Mononuclear cell (primary cell): Measurements from ENCODE around the gene VWA8. TPM values are rescaled to one million over a fixed set of nuclear protein-coding genes. Genes with fewer than 3 reads are reported as not detected.

Experiments used
- H3K27me3 ChIP-seq: 2 replicates; pipeline ENCODE4 v1.6.0; 2011; ENCODE audit warnings: low read length, control low read depth; ENCODE audit not compliant: insufficient read depth
- H3K4me1 ChIP-seq: 2 replicates; pipeline ENCODE4 v1.5.1; 2011; ENCODE audit warnings: mild to moderate bottlenecking, low read length, control low read depth; ENCODE audit not compliant: insufficient read depth
- H3K4me3 ChIP-seq: 2 replicates; pipeline ENCODE4 v1.5.1; 2011; ENCODE audit warnings: mild to moderate bottlenecking, low read length, moderate library complexity
- H3K9me3 ChIP-seq: 2 replicates; pipeline ENCODE4 v1.5.1; 2011; ENCODE audit warnings: low read depth, mild to moderate bottlenecking, control low read depth, low read length
- total RNA-seq: library from RNA; depleted of rRNA; stranded (reverse); fragments of >200 nt; gene quantifications from one replicate; pipeline ENCODE4 v1.2.3, GENCODE V29; 2012

The VWA8 gene
- total RNA-seq, 1 donor: 18.6 TPM

DNA sequence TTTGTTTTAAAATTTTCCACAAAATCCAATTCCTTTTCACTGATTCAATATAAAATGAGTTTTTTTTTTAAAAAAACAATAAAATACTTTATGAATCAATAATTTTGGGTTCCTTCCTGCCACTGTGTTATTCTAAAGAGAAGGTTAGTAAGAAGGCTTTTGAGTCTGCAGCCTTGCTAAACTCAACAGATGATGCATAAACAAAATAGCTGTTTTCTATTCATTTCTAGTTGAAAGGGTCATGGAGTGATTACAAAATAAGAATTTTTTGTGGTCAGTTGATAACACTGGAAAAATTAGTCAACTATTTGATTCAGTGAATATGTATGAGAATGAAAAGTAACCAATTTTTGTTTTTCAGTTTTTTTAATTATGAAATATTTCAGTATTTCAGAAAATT is 169.9 kb downstream of the VWA8 start:
- no peak overlapping the region for H3K4me3 ChIP-seq
- H3K4me1 ChIP-seq: no peaks in the 10 kb centered on the region
- H3K27me3 ChIP-seq: no peaks in the 10 kb centered on the region
- no peaks in the 10 kb centered on the region for H3K9me3 ChIP-seq

DNA sequence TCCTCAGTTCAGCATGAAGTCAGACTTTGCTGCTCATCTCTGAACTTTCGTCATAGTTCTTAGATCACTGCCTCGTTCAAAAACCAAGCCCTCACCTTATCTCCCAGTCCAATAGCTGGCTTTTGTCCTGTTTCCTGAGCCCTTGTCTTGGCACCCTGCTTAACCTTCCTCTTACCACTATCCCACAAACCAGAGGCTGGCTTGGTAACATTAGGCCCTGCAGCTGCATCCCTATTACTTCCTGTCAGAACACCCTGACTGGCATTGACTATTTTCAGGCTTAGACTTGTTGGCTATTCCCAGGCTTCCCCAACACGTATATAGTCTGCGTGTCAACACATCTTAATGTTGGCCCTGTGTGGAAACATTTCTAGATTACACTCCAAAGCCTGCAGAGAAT is 172.4 kb downstream of the VWA8 start:
- no peaks in the 10 kb centered on the region for H3K9me3 ChIP-seq
- no peaks in the 10 kb centered on the region for H3K27me3 ChIP-seq
- no peaks in the 10 kb centered on the region for H3K4me1 ChIP-seq
- no peak overlapping the region for H3K4me3 ChIP-seq

DNA sequence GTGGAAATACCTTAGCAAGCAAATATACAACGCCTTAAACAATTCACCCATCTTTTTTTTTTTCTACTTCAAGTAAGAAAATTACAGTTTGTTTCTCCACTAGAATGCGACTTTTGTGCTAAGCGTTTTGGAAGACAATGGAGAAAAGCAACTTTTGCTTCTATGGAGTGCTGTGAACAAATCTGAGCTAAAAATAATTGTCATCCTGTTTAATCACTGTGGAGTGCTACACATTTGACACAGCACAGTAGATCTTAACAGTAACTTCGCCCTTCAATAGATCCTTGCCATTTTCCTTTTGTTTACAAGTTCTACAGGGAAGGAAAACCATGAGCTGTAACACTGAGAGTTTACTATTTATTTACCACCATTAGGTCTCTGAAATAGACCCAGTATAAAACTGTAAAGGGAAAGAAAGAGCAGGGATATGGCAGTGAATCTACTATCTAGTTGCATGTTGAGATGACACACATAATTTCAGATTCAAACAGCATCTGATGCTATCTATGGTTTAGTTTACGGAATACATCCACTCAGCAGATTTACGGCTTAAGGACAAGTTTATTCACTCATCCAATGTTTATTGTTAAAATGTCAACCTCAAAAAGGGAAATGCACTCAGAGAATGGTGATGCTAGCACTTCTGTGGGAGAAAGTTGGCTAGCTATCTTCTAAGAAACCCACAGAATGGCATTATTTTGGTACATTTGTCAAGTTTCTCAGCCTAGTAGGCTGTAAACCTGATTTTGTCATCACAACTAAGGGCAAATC is 175.3 kb downstream of the VWA8 start:
- Histone ChIP-seq H3K27me3 (no peaks in the 10 kb centered on the region), H3K4me1 (no peaks in the 10 kb centered on the region), H3K4me3 (no peak overlapping the region), H3K9me3 (no peaks in the 10 kb centered on the region)

DNA sequence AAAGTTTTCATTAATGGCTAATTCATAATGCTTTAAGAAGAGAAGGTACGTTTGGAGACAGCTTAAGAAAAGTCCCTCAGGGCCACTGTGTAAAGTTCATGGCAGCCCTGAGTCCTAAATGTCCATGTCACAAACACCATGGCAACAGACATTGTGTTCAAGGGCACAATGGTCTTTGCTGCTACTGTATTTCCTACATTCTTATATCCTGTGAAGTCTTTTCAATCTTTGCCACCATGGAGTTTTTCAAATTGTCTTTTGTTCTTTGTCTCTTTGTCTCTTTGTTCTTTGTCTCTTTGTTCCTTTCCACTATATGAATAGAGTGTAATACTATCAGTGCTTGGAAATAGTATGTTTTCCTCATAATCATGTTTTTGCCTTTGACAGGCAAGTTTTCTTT is 178.8 kb downstream of the VWA8 start:
- Histone ChIP-seq H3K9me3 (no peaks in the 10 kb centered on the region), H3K4me3 (no peak overlapping the region)

DNA sequence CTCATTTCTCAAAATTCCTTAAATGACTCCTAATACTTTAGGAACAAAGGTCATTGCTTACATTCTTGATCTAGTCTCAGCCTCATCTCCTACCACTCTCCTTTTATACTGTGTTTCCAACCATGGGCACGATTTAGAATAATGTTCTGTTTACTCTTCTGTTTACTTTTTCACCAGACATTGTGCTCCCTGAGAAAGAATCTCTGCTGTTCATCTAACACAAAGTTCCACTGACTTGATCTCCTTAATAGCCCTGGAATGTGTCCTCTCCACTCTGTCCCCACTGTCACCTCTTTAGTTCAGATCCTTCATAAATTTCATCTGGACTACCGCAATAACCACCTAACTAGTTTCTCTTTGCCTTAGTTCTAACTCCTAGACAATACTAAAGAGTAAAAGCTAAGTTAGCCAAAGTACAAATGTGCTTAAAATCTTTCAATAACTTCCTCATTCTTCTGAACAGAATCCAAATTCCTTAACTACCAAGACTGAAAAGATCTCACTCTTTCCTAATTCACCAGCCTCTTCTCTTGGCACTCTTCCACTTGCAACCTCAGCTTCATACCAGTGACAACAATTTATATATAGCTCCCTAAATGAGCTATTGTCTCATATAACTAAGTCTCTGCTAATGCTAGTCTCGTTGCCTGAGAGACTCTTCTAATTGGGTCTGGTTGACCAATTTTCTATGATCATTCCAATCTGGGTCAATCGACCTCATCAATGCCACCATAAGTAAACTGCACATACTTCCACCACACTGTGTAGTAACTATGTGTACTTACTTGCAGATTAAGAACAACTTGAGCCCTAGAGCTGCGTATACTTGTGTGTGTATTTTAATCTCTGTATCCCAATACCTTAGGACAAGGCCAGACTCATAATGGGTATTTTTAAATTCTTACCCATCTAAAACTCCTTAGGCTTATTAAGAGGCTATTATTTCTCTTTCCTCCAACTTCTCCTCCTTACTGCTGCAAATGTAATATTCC is 179.9 kb downstream of the VWA8 start:
- Histone ChIP-seq H3K4me1 (no peaks in the 10 kb centered on the region), H3K9me3 (no peaks in the 10 kb centered on the region), H3K4me3 (no peak overlapping the region), H3K27me3 (no peaks in the 10 kb centered on the region)

More for the DNA sequence above, 178.8 kb downstream of the VWA8 start:
- H3K27me3 ChIP-seq: no peaks in the 10 kb centered on the region
- H3K4me1 ChIP-seq: no peaks in the 10 kb centered on the region

DNA sequence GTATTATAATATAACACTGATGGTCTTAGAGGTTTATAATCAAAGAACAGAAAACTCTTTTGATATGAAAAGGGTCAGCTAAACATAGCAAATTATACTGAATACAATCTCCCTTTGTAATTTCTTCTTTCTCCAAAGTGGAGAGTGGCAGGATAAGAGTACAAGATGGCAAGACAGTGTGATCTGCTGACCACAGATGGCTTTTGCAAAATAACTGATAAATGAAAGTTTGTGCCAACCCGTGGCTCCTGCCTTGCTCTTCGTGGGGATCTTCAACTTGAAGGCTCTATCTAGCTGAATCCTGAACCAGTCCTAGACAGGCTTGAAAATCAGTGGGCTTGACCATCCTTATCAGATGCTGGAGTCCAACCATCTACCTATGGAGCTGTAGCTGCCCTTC is 185.7 kb downstream of the VWA8 start:
- H3K9me3 ChIP-seq: no peaks in the 10 kb centered on the region

DNA sequence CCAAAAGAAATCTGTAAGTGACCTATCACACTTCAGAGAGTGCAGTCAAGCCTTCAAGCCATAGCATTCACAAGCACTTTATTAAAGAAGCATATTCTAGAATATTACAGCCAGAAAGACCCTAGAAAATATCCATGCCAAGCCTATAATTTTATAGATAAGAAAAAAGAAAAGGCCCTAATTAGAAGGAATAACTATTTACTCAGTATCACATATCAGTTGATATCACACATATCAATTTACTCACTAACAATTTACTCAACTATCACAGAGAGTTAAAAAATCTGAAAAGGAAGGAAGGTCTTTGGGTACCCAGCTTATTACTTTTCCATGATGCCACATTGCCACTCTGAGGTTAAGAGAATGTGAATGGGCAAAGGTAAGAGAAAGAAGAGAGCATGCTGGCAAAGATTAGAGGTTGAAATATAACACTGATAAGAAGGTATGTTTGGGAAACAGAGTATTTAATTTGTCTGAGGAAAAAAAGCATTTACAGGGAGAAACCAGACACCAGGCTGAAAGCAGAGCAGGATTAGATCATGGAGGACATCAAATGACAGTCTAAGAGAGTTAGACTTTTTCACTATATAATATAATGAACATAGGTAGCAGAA is 186.2 kb downstream of the VWA8 start:
- Histone ChIP-seq H3K27me3 (no peaks in the 10 kb centered on the region), H3K4me1 (no peaks in the 10 kb centered on the region), H3K9me3 (no peaks in the 10 kb centered on the region), H3K4me3 (no peak overlapping the region)

More for the DNA sequence above, 185.7 kb downstream of the VWA8 start:
- Histone ChIP-seq H3K4me3 (no peak overlapping the region), H3K27me3 (no peaks in the 10 kb centered on the region), H3K4me1 (no peaks in the 10 kb centered on the region)

DNA sequence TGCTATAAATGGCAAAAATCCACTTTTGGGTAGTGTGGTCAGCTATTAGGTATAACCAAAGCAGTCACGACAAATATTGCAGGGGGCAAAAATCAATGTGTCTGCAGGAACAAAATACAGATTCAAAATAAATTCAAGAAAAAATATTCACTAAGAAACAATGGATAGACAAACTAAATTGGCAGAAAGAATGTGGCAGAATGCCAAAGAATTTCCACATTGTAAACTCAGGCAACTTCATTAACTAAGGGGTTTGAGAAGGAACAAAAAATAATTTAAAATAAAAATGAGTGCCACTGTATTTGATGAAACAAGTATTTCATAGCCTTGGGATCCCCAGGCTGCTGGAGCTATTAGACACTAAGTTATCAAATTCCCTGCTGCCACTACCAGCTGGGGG is 193.1 kb downstream of the VWA8 start:
- H3K4me3 ChIP-seq: no peak overlapping the region
- H3K4me1 ChIP-seq: peaks cover 6% of the 10 kb centered on the region
- no peaks in the 10 kb centered on the region for H3K9me3 ChIP-seq
- no peaks in the 10 kb centered on the region for H3K27me3 ChIP-seq

DNA sequence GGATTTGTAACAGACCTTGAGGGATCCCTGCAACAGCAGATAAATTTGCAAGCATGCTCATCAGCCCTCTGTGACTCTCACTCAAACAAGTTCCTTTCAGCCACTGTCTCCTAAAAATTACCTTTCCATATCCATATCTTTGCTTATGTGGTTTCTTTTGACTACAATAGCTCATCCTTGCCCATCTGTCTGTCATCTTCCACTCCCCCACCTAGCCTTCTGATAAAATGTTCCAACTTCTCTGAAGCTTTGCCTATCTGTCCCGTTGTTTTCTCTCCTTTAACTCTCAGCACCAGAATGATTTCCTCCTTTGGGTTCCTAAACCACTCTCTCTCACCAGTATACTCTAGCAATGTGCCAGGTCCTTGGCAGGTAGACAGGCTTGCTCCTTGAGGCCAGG is 194.5 kb downstream of the VWA8 start:
- Histone ChIP-seq H3K27me3 (no peaks in the 10 kb centered on the region), H3K4me3 (no peak overlapping the region), H3K4me1 (peaks cover 6% of the 10 kb centered on the region), H3K9me3 (no peaks in the 10 kb centered on the region)

DNA sequence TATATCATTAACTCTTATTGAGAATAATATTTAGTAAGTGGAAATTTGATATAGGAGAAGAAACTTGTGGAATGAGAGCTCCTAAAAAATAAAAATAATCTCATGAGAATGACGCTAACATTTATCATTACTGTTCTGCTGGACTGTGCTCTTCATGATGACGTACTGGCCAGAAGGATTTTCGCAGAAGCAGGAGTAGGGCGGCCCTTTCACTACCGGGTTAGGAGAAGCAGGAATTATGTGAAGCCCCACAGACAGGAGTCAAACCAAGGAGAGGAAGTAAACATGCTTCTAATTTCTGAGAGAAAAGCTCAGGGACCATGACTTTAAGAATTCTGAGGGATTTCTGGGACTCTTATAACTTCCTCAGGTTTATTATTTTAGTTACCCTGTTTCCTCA is 195.1 kb downstream of the VWA8 start:
- Histone ChIP-seq H3K4me1 (peaks cover 6% of the 10 kb centered on the region), H3K9me3 (no peaks in the 10 kb centered on the region), H3K4me3 (no peak overlapping the region), H3K27me3 (no peaks in the 10 kb centered on the region)

DNA sequence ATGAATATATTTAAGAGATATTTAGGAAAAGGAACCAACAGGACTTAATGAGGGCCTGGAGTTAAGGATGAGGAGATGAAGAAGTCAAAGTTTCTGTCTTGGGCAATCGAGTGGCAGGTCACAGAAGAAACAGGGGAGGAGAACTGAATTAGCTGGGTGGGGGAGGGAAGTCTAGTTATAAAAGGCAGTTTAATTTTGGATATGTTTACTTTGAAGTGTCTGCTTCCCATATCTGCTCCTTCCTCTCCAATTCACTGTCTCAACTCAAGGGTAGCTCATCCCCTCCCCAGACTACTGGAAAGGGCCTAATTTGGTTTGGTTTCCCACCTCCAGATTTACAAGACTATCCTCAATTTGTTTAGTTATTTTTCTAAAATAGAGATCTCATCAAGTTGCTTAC is 195.9 kb downstream of the VWA8 start:
- Histone ChIP-seq H3K27me3 (no peaks in the 10 kb centered on the region), H3K4me1 (peaks cover 6% of the 10 kb centered on the region), H3K9me3 (no peaks in the 10 kb centered on the region), H3K4me3 (no peak overlapping the region)

DNA sequence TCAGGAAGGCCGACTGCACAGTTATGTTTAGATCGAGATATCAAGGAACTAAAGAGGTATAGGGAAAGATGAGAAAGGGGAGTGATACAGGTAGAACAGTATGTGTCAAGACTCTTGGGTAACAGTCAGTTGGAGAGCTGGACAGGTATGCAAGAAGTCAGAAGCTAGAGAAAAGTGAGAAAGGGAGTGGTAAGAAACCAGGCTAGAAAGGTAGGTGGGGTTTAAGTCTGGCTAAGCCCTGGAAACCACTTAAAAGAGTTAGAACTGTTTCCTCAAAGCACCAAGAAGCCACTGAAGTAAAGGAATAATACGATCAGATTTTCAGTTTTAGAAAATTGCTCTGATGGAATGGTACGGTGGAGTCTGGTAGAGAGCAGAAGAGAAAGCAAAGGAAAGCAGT is 196.4 kb downstream of the VWA8 start:
- Histone ChIP-seq H3K4me1 (peaks cover 6% of the 10 kb centered on the region), H3K9me3 (no peaks in the 10 kb centered on the region), H3K4me3 (no peak overlapping the region), H3K27me3 (no peaks in the 10 kb centered on the region)

DNA sequence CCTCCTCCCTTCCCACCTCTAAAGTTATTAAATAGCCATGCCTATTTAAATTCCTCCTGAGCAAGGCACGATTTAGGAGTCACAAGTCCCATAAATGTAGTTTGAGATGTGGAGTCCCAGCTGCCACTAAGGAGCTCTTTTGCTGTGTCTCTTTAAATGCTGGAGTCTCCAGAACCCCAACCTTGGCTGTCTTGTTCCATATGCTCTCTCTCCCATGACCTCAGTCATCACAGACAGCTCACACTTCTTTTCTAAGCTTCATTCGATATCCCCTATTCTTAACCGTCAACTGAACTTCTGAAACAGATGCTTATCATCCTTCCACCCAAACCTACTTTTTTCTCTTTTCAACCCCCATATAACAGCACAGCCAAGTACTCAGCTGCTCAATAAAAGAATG is 197.1 kb downstream of the VWA8 start:
- H3K9me3 ChIP-seq: no peaks in the 10 kb centered on the region
- H3K4me3 ChIP-seq: no peak overlapping the region
- no peaks in the 10 kb centered on the region for H3K27me3 ChIP-seq
- H3K4me1 ChIP-seq: peaks cover 6% of the 10 kb centered on the region

DNA sequence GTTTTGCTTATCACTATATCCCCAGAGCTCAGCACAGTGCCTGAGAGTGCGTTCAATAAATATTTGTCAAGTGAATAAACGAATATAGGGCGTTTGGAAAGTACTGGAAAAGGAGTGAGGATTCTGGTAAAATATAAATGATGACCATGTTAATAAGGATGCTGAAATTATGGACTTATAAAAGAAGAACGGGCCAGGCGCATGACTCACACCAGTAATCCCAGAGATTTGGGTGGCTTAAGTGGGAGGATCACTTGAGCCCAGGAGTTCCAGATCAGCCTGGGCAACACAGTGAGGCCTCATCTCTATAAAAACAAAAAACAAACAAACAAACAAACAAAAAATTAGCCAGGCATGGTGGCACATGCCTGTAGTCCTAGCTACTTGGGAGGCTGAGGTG is 198.1 kb downstream of the VWA8 start:
- Histone ChIP-seq H3K4me1 (peaks cover 6% of the 10 kb centered on the region), H3K4me3 (no peak overlapping the region), H3K27me3 (no peaks in the 10 kb centered on the region), H3K9me3 (no peaks in the 10 kb centered on the region)

DNA sequence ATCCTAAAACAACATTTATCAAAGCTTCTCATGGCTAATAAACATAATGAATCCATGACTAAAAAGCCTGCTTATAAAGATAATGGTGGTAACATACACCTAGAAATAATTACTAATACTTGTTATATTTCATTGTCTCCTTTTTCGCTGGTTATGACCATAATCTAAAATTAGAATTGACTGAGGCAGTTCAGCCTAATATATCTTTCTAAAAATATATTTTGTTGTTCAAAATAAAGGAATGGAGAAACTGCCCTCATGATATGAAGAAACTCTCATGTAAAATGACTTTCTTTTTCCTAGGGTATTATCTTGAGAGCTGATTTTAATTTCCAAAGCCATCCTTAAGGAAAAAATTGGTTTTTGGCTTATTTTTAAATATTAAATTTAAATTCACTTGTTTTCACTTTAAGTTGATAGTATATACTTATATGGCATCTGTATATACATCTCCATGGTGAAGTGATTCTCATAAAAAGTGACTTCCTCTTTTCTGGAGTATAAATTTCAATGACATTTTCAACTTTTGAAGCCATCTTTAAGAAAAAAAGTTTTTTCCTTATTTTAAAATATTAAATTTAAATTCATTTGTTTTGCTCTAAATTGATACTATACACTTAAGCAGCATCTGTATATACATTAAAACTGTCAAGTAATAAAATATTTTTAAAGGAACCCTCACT is 204.6 kb downstream of the VWA8 start:
- no peak overlapping the region for H3K4me3 ChIP-seq
- no peaks in the 10 kb centered on the region for H3K9me3 ChIP-seq
- no peaks in the 10 kb centered on the region for H3K27me3 ChIP-seq
- H3K4me1 ChIP-seq: no peaks in the 10 kb centered on the region
